SIG-M5 treated with dmso at 0.1 percent for 504 hours (cell line): ENCODE measurements around the gene CDH6.
"Not testable (repeated sequence)": the region's sequence is repeated elsewhere in the genome, so short reads cannot be mapped to it uniquely, and the experiment has no call there.

Source experiments
- DNase-seq: peaks from one replicate; lab custom pipeline; 2025; ENCODE audit not compliant: unreplicated experiment; lab: John Stamatoyannopoulos, UW

The CDH6 gene

DNA sequence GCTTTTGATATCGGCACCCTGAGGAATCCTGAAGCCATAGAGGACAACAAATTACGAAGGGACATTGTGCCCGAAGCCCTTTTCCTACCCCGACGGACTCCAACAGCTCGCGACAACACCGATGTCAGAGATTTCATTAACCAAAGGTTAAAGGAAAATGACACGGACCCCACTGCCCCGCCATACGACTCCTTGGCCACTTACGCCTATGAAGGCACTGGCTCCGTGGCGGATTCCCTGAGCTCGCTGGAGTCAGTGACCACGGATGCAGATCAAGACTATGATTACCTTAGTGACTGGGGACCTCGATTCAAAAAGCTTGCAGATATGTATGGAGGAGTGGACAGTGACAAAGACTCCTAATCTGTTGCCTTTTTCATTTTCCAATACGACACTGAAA lies 129.5 kb downstream of the CDH6 start:
- DNase-seq, result no peak

DNA sequence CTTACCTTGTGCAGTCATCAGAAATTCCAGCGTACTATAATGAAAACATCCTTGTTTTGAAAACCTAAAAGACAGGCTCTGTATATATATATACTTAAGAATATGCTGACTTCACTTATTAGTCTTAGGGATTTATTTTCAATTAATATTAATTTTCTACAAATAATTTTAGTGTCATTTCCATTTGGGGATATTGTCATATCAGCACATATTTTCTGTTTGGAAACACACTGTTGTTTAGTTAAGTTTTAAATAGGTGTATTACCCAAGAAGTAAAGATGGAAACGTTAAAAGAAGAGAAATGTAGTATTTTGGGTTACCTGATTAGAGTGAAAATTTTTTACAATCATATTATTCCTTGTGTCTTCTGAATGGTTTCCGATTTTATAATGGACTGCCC lies 131.4 kb downstream of the CDH6 start:
- DNase-seq, result no peak

GRCh38 chr5:31328040-31328733 lies 134.7 kb downstream of the CDH6 start:
- no peak for DNase-seq

- no peak for DNase-seq
These were observed 136.2 kb downstream of the CDH6 start for GRCh38 chr5:31329715-31330114.

GRCh38 chr5:31332160-31332559 lies 138.7 kb downstream of the CDH6 start:
- DNase-seq, result no peak

- no peak for DNase-seq
These were observed 140.0 kb downstream of the CDH6 start for GRCh38 chr5:31333475-31333874.

GRCh38 chr5:31334061-31334860 lies 140.8 kb downstream of the CDH6 start:
- DNase-seq, result no peak

DNA sequence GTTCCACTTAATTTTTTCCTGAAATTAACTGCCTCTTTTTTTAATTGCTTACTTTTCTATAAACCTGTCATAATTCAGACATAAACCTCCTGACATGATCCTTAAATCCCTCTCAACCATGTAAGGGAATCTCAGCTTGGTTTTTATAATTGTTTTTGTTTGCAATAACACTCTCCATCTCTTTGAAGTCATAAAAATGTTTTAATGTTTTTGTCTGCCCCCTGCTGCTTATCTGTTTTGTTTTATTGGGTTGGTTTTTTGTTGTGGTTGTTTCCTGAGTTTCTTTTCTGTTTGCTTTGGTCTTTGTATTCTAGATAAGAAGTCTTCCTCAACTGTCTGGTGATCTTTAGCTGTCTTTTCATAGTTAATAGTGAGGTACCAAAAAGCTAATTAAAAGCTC lies 142.0 kb downstream of the CDH6 start:
- DNase-seq, result no peak

GRCh38 chr5:31343946-31344345 lies 150.5 kb downstream of the CDH6 start:
- DNase-seq, result no peak

GRCh38 chr5:31346896-31347551 lies 153.5 kb downstream of the CDH6 start:
- DNase-seq, result peak; percentile 27

- no peak for DNase-seq
These were observed 154.0 kb downstream of the CDH6 start for GRCh38 chr5:31347552-31347905.

DNA sequence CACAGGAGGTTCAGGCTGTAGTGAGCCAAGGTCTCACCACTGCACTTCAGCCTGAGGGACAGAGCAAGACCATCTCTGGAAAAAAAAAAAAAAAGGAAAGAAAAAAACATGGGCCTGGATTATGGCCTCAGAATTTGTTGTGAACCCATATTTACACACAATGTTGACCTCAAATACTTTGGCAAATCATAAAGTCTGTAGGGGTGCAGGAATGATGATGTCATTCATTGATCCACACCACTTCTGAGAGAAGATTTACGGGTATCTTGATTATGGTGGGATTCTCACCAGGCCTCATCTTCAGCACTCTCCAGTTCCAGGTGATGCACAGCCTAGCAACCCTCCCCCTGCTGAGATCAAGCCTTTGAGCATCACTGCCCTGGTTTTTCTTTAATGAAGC lies 156.9 kb downstream of the CDH6 start:
- no peak for DNase-seq

DNA sequence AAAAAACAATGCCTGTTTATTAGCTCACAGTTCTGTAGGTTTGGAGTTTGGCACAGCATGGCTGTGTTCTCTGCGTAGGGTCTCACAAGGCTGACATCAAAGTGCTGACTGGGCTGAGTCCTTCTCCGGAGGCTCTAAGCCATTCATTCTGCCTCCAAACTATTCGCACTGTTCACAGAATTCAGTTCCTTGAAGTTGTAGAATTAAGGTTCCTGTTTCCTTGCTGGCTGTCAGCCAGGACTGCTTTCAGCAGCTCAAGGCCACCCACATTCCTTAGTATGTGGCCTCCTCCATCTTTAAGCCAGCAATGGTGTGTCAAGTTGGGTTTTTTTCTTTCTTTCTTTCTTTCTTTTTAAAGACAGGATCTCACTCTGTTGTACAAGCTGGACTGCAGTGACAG lies 161.9 kb downstream of the CDH6 start:
- DNase-seq, result no peak

DNA sequence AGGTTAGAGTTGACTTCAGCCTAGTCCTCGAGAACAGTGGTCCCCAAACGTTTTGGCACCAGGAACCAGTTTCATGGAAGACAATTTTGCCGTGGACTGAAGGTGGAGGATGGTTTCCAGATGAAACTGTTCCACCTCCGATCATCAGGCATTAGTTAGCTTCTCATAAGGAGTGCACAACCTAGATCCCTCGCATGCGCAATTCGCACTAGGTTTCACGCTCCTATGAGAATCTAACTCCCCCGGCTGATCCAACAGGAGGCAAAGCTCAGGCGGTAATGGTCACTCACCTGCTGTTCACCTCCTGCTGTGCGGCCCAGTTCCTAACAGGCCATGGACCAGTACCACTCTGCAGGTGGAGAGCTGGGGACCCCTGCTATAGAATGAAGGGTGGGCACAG lies 163.6 kb downstream of the CDH6 start:
- no peak for DNase-seq

GRCh38 chr5:31359839-31360238 lies 166.4 kb downstream of the CDH6 start:
- DNase-seq, result no peak

- no peak for DNase-seq
These were observed 167.7 kb downstream of the CDH6 start for GRCh38 chr5:31361234-31361633.

DNA sequence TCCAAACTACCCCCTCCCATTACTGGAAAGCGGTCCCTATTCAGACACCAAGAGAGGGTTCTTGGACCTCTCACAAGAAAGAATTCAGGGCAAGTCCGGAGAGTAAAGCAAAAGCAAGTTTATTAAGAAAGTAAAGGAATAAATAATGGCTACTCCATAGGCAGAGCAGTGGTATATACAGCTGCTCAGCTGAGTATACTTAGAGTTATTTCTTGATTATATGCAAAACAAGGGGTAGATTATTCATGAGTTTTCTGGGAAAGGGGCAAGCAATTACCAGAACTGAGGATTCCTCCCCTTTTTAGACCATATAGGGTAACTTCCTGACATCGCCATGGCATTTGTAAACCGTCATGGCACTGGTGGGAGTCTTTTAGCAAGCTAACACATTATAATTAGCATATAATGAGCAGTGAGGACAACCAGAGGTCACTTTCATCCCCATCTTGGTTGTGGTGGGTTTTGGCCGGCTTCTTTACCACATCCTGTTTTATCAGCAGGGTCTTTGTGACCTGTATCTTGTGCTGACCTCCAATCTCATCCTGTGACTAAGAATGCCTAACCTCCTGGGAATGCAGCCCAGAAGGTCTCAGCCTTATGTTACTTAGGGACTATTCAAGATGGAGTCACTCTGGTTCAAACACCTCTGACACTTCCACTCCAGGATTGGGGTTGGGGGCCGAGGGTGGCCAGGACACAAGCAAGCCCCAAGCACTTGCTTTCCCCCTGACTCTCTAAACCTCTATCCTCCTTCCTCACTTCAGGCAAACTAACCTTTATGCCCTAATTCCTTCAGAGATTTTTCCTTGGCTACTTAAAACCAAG lies 168.4 kb downstream of the CDH6 start:
- DNase-seq, result not testable (repeated sequence)

DNA sequence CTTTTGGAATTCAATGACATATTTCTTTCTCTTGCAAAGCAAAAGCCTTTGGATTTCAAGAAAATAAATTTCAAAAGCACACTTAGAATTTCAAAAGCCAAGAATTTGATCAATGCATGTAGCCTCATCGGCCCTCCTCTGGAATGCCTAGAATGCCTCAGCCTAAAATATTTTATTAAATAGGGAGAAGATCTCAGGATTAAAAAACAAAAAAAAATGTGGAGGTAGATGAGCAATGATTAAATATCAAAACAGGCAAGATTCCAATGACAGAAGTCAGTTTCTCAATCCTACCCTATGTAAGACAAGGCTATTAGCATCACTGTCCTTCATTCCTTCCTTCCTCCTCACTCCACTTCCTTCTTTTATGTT lies 169.0 kb downstream of the CDH6 start:
- DNase-seq, result no peak

GRCh38 chr5:31362931-31363568 lies 169.6 kb downstream of the CDH6 start:
- no peak for DNase-seq

DNA sequence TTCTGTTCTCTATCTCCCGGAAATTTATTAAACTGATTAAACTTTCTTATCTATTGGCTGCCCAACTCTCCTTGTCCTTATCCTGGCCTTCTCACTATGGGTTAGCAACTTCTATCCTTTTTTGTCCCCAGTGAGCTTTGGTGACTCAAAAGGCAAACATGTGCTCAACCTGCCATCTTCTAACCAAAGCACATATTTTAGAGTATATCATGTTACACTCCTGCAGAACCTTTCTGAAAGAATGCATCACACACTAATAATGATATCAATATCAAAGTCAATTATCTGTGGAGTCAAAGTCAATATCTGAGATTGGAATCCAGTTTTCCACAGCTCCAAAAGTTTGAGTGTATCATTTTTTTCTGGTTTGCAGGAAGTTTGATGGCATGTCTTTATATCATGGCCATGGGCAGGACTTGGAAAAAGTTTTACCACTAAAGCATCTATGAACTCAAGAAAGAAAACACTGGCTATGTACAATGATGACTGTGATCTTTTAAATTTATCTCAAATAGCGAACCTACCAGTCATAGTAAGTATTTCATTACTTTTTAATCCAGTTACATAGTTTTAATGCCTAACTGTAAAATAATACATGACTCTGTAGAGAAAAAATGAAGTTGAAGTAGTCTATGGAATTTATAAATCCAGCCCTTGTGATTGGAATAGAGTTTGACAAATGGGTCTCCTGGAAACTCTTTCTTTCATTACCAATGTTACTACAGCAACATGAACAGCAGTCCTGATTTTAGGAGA lies 171.6 kb downstream of the CDH6 start:
- no peak for DNase-seq
